Caco-2 (cell line): ENCODE data around the gene TTC16. TPM values are rescaled to one million over a fixed set of nuclear protein-coding genes. Genes with fewer than 3 reads are reported as not detected.

ENCODE experiments used
- BruUV-seq: library from RNA; stranded (reverse); fragments of 400-500 nt; replicated peaks from 2 replicates; lab custom pipeline; 2021; lab: Mats Ljungman, UMichigan
- CTCF ChIA-PET: fragments of 300-600 bp; sonication (Branson Sonifier 250); formaldehyde crosslinking; loops from one replicate; lab custom pipeline; 2022; ENCODE audit warnings: antibody characterized with exemption; lab: Charles Lee
- POLR2A ChIA-PET: fragments of 300-600 bp; sonication (Branson Sonifier 250); formaldehyde crosslinking; loops from one replicate; lab custom pipeline; 2022; ENCODE audit warnings: antibody characterized with exemption; lab: Charles Lee
- DNase-seq, 2 experiments: peaks; one replicate each; pipeline versions ENCODE4 v3.0.0 to v3.0.0-alpha.2; 2020 to 2022
- H3K27me3 ChIP-seq: replicated peaks from 2 replicates; pipeline ENCODE4 v1.6.0; 2011; ENCODE audit warnings: low read length; ENCODE audit not compliant: control insufficient read depth, insufficient read depth
- H3K36me3 ChIP-seq: 2 replicates; pipeline ENCODE4 v1.5.1; 2011; ENCODE audit warnings: low read length; ENCODE audit not compliant: control insufficient read depth, insufficient read depth
- H3K4me1 ChIP-seq: fragments of 250-450 bp; sonication (Bioruptor Pico); 2 replicates; pipeline ENCODE4 v1.5.1; 2020; ENCODE audit warnings: mild to moderate bottlenecking
- H3K4me3 ChIP-seq: 2 replicates; pipeline ENCODE4 v1.5.1; 2011; ENCODE audit warnings: low read depth, mild to moderate bottlenecking, control low read depth, low read length
- H3K9me3 ChIP-seq: fragments of 250-450 bp; sonication (Bioruptor Pico); 2 replicates; pipeline ENCODE4 v1.5.1; 2020; ENCODE audit warnings: mild to moderate bottlenecking, moderate library complexity
- H3K27ac Mint-ChIP-seq: one replicate; pipeline ENCODE4 v1.8.0; 2022; ENCODE audit warnings: mixed read lengths; ENCODE audit not compliant: unreplicated experiment
- H3K27me3 Mint-ChIP-seq: one replicate; pipeline ENCODE4 v1.8.0; 2022; ENCODE audit warnings: mixed read lengths; ENCODE audit not compliant: insufficient read depth, unreplicated experiment
- H3K36me3 Mint-ChIP-seq: one replicate; pipeline ENCODE4 v1.8.0; 2022; ENCODE audit warnings: mild to moderate bottlenecking, mixed read lengths; ENCODE audit not compliant: insufficient read depth, unreplicated experiment
- H3K4me1 Mint-ChIP-seq: one replicate; pipeline ENCODE4 v1.8.0; 2022; ENCODE audit warnings: low read depth, mixed read lengths; ENCODE audit not compliant: unreplicated experiment
- H3K4me3 Mint-ChIP-seq: one replicate; pipeline ENCODE4 v1.8.0; 2022; ENCODE audit warnings: mild to moderate bottlenecking, moderate library complexity, mixed read lengths; ENCODE audit not compliant: unreplicated experiment
- H3K9me3 Mint-ChIP-seq: one replicate; pipeline ENCODE4 v1.8.0; 2022; ENCODE audit warnings: mixed read lengths; ENCODE audit not compliant: unreplicated experiment
- CTCF ChIP-seq, 2 experiments: fragments of 200-600 bp in 1 of 2; IDR thresholded peaks; 1 replicate in 1 of 2; 2 replicates in 1 of 2; pipeline versions ENCODE4 v1.5.1 to v1.8.0; 2011 to 2022; ENCODE audit warnings: antibody characterized with exemption in 1 of 2, control low read depth in 1 of 2, inconsistent platforms in 1 of 2, low read depth in 1 of 2, low read length in 1 of 2, mild to moderate bottlenecking in 1 of 2, moderate library complexity in 1 of 2; ENCODE audit not compliant: insufficient read depth in 1 of 2, severe bottlenecking in 1 of 2, unreplicated experiment in 1 of 2
- intact Hi-C: fragments of 100-400 bp; cut with micrococcal nuclease; formaldehyde crosslinking; loops from one replicate; pipeline ENCODE4 v1.10.0; 2022; ENCODE audit not compliant: unreplicated experiment
- total RNA-seq: library from RNA; stranded (reverse); gene quantifications from 2 replicates; pipeline ENCODE4 v1.2.3, GENCODE V29; 2022

Gene TTC16
- total RNA-seq, 1 experiment from 2014 or later, result not detected

- ChIA-PET POLR2A (no interaction called here), CTCF (interaction anchor here (0.6 kb wide), 1 partner anchor 181 kb away, joined by 6 read pairs; no protein-coding TSS in a partner anchor)
- DNase-seq, result no peak
- H3K27me3 Mint-ChIP-seq, result no peaks in the 10 kb centered on the region
- no peak overlapping the region for H3K4me3 Mint-ChIP-seq
- TF ChIP-seq CTCF (IDR thresholded peaks at IDR 0.05; ENCODE audit: insufficient read depth in 1 of 2, low read depth in 1 of 2, low read length in 1 of 2, severe bottlenecking in 1 of 2, unreplicated experiment in 1 of 2), result no peak
- Histone ChIP-seq H3K4me3 (no peak overlapping the region), H3K4me1 (peaks cover 6% of the 10 kb centered on the region), H3K9me3 (no peaks in the 10 kb centered on the region), H3K27me3 (no peaks in the 10 kb centered on the region), H3K36me3 (no peaks in the 10 kb centered on the region)
- H3K36me3 Mint-ChIP-seq, result peaks cover 5% of the 10 kb centered on the region
- H3K4me1 Mint-ChIP-seq, result peaks cover 7% of the 10 kb centered on the region
- no TSS peak for BruUV-seq
- no peaks in the 10 kb centered on the region for H3K9me3 Mint-ChIP-seq
- no peak overlapping the region for H3K27ac Mint-ChIP-seq
- intact Hi-C loops, result no loop called here
Observed at GRCh38 chr9:127683723-127684122, 32.2 kb upstream of the TTC16 start.

- no peak for TF ChIP-seq CTCF (IDR thresholded peaks at IDR 0.05; ENCODE audit: insufficient read depth in 1 of 2, low read depth in 1 of 2, low read length in 1 of 2, severe bottlenecking in 1 of 2, unreplicated experiment in 1 of 2)
- Histone ChIP-seq H3K4me3 (no peak overlapping the region), H3K36me3 (no peaks in the 10 kb centered on the region), H3K4me1 (peaks cover 6% of the 10 kb centered on the region), H3K27me3 (no peaks in the 10 kb centered on the region), H3K9me3 (no peaks in the 10 kb centered on the region)
- CTCF ChIA-PET, result interaction anchor here (0.7 kb wide), 1 partner anchor 100 kb away, joined by 3 read pairs; no protein-coding TSS in a partner anchor
- no TSS peak for BruUV-seq
- POLR2A ChIA-PET, result interaction anchor here (0.5 kb wide), 1 partner anchor 18 kb away, joined by 3 read pairs; no protein-coding TSS in a partner anchor
- Mint-ChIP-seq H3K4me1 (peaks cover 7% of the 10 kb centered on the region), H3K4me3 (no peak overlapping the region), H3K27me3 (no peaks in the 10 kb centered on the region), H3K9me3 (no peaks in the 10 kb centered on the region), H3K36me3 (peaks cover 5% of the 10 kb centered on the region), H3K27ac (peak overlapping the region; percentile 16)
- DNase-seq, result peak; percentile 14 to 56
- intact Hi-C loops, result no loop called here
Observed at GRCh38 chr9:127684576-127684975, 31.3 kb upstream of the TTC16 start.

- Mint-ChIP-seq H3K36me3 (peaks cover 5% of the 10 kb centered on the region), H3K27ac (no peak overlapping the region), H3K9me3 (no peaks in the 10 kb centered on the region), H3K4me1 (peaks cover 7% of the 10 kb centered on the region), H3K4me3 (no peak overlapping the region), H3K27me3 (no peaks in the 10 kb centered on the region)
- BruUV-seq, result no TSS peak
- H3K4me1 ChIP-seq, result peaks cover 6% of the 10 kb centered on the region
- ChIA-PET CTCF (no interaction called here), POLR2A (no interaction called here)
- intact Hi-C loops, result no loop called here
- no peak for TF ChIP-seq CTCF (IDR thresholded peaks at IDR 0.05; ENCODE audit: insufficient read depth in 1 of 2, low read depth in 1 of 2, low read length in 1 of 2, severe bottlenecking in 1 of 2, unreplicated experiment in 1 of 2)
- H3K36me3 ChIP-seq, result no peaks in the 10 kb centered on the region
- no peak overlapping the region for H3K4me3 ChIP-seq
- no peak for DNase-seq
- no peaks in the 10 kb centered on the region for H3K27me3 ChIP-seq
- no peaks in the 10 kb centered on the region for H3K9me3 ChIP-seq
Observed at GRCh38 chr9:127686461-127687393, 29.2 kb upstream of the TTC16 start.
